GM12864 (cell line): ENCODE data around the gene EFNB2.

Source experiments
- DNase-seq: peaks from one replicate; pipeline ENCODE4 v3.0.0-alpha.2; 2011; ENCODE audit warnings: low read depth
- H3K4me3 ChIP-seq: 2 replicates; pipeline ENCODE4 v1.5.1; 2011; ENCODE audit warnings: mild to moderate bottlenecking, low read depth, low read length, control low read depth
- TF ChIP-seq, protein P1 (sequence below): IDR thresholded peaks from 2 replicates; pipeline ENCODE4 v1.5.1; 2011; ENCODE audit warnings: low read depth, mild to moderate bottlenecking, moderate library complexity, low read length, control low read depth, inconsistent platforms; ENCODE audit errors: missing control alignments

EFNB2 gene

DNA sequence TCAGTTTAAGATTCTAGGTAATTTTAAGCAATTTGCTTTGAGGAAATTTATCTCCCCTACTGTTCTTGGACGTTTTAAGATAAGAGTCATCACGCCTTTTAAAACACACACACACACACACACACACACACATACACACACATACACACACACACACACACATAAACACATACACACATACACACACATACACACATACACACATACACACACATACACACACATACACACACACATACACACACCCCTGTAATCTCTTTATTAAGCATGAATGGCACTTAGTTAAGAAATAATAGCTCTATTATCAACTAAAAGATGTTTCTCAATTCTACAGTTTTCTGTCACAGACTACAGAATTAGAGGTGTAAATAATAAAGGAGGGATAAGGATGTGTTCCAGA is 49.2 kb downstream of the EFNB2 start:
- DNase-seq: no peak
- no peak overlapping the region for H3K4me3 ChIP-seq
- TF ChIP-seq, protein P1, sequence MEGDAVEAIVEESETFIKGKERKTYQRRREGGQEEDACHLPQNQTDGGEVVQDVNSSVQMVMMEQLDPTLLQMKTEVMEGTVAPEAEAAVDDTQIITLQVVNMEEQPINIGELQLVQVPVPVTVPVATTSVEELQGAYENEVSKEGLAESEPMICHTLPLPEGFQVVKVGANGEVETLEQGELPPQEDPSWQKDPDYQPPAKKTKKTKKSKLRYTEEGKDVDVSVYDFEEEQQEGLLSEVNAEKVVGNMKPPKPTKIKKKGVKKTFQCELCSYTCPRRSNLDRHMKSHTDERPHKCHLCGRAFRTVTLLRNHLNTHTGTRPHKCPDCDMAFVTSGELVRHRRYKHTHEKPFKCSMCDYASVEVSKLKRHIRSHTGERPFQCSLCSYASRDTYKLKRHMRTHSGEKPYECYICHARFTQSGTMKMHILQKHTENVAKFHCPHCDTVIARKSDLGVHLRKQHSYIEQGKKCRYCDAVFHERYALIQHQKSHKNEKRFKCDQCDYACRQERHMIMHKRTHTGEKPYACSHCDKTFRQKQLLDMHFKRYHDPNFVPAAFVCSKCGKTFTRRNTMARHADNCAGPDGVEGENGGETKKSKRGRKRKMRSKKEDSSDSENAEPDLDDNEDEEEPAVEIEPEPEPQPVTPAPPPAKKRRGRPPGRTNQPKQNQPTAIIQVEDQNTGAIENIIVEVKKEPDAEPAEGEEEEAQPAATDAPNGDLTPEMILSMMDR: no peak

DNA sequence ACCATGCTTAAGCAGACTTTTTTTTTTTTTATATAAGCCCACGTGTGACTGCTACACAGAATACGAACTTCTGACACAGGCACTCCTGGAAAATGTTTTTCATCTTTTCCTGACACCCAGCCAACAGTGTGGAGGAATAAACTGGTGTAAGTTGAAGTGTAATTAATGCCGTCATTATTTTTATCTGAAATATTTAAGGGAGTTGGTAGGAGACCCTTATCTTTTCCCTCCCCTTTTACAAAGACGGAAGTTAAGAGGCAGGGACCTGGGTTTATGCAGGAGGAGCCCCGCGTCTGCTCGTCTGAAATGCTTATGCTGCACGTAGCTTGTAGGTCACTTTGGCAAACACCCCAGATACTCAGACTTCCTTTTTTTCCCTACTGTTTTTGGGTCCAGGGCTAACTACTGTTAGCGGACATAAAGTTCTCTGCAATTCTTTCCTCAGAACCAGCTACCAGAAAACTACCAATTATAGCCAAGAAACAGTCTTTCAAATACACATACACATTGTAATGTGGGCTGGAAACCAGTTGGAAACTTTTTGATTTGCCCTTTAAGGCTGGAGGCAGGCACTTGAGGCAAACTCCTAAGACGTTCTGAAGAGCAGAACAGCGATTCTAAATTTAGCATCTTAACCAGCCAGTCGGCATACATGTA is 50.8 kb downstream of the EFNB2 start:
- TF ChIP-seq, protein P1: no peak
- no peak for DNase-seq
- no peak overlapping the region for H3K4me3 ChIP-seq

DNA sequence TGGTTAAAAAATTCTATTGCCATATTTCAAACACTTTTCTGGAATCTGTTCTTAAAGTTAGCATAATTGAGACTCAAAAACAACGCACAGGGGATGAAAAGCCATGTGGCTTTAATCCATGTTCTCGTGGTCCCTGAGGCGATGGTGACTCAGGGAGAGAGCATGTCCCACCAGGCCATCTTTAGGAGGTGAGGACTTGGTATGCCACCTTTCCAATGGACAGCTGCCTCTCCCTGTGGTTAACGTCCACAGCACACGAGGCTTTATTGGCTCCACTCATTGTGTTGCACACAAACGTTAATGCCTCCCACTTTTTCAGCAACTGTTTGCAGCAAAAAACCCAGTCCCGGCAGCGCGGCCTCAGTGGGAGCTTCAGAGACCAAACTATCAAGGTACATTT is 51.4 kb downstream of the EFNB2 start:
- no peak overlapping the region for H3K4me3 ChIP-seq
- no peak for DNase-seq
- TF ChIP-seq, protein P1: no peak

DNA sequence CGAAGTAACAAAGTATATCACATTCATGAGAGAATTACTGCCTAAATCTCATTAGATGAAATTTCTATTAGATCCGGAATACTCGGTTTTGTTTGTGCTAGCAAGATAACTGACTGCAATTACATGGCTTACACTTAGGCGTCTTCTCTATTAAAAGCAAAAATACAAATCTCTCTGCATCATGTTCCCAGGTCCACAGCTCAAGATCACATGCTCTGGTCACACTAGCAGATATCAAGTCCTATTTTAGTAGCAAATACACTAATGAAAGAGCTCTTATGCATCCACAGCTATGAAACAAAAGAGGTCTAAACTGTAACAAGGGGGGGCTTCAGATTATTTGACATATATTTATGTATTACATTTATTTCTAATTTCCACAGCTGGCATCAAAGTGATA is 53.5 kb downstream of the EFNB2 start:
- H3K4me3 ChIP-seq: no peak overlapping the region
- TF ChIP-seq, protein P1: no peak
- DNase-seq: no peak

DNA sequence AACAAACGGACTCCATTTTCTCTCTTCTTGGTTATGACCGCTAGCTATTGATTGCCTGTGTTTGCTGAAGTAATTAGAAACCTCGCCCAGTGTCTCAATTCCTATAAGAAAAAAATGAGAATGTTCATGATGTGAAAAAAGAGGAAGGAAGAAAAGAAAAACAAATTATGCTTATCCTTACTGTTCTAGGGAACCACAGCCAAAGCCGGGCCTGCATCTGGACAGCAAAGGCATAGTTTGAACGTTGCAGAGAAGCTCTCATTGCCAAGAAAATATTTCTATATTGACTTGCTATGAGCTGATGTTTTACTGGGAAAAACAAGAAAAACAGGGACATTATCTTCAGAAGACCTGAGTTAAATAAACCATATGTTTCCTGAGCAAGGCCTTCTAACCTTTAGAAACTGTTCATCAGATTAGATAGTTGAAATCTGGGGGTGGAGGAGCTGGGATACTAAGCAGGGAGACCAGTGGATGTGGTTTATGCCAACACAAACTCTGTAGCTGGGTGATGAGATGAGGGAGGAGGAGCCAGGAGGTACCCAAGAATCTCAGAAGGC is 55.0 kb downstream of the EFNB2 start:
- DNase-seq: no peak
- no peak overlapping the region for H3K4me3 ChIP-seq
- TF ChIP-seq, protein P1: no peak

DNA sequence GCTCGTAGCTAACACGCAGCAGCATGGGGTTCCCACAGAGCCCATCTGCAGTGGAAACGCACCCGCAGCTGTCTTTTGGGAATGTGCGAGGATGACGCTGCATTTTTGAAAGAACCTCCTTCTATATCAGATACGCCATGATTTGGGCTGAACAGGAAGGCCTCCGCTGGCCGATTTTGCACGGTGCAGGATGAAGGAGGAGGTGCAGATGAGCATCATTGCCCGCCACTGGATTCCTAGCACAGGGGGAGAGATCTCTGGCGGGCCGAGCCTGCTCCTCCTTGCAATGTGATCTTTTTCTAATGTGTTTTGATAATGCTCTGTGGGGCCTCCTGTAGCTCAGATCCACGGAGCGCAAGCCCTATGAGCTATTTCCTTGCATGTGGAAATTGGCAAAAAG is 55.5 kb downstream of the EFNB2 start:
- no peak overlapping the region for H3K4me3 ChIP-seq
- TF ChIP-seq, protein P1: no peak
- DNase-seq: no peak

DNA sequence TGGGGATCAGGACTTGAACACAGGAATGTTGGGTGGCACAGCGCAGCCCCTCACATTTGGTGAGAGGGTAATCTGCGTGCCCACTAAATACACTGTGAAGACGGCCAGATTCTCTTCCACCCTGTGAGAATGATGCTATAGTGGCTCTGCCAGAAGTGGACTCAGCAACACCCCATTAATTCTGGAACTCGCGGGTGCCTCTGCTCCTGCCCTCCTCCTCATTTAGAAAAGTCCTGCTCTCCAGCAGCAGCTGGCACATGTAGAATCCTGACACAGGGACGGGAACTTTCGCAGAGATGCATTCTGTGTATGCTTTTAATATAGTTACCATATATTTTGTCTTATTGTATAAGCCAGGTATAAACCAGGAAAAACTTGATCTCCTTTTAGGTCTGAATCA is 57.3 kb downstream of the EFNB2 start:
- TF ChIP-seq, protein P1: no peak
- no peak for DNase-seq
- H3K4me3 ChIP-seq: no peak overlapping the region
